ENCODE results near the gene TRIB2. TPM values are rescaled to one million over a fixed set of nuclear protein-coding genes. Genes with fewer than 3 reads are reported as not detected.

The TRIB2 gene
- total RNA-seq, 4 donors from 2014 or later, result 26.1 to 52.5 (median 29.1) TPM

DNA sequence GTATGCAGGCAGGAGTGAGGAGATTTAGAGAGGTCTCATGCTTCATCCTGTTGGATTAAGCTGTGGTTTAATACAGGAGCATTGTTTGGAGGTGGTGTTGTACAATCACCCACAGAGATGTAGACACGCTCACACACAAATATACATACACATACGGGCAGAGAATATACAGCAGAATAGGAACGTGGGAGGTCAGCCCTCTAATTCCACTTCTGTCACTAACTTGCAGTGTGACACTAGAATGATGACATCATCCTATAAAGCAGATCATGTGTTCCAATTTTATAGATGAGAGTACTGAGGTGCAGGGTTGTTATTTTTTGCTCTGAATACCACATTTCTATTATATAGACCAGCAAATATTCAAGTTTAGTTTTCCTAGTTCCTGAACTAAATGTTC lies 54.4 kb downstream of the TRIB2 start:
- no peak for DNase-seq (ENCODE audit: low spot score in 2 of 2)
- TF ChIP-seq POLR2A (IDR thresholded peaks at IDR 0.05), result no peak
- TF ChIP-seq CTCF (IDR thresholded peaks at IDR 0.05), result no peak
- 90 to 97% methylated on average over 3 of the region's 3 CpGs for WGBS, 2 donors
- intact Hi-C loops (cut with DNase I; ENCODE audit: low total_unique reads), result no loop called here
- H3K4me3 ChIP-seq (ENCODE audit: low read depth, poor library complexity, severe bottlenecking), result no peak overlapping the region

GRCh38 chr2:12773586-12774394 lies 57.1 kb downstream of the TRIB2 start:
- intact Hi-C loops (cut with DNase I; ENCODE audit: low total_unique reads), result no loop called here
- 54 to 61% methylated on average over 3 of the region's 3 CpGs for WGBS, 2 donors
- no peak for DNase-seq (ENCODE audit: low spot score in 2 of 2)
- H3K4me3 ChIP-seq (ENCODE audit: low read depth, poor library complexity, severe bottlenecking), result no peak overlapping the region
- no peak for TF ChIP-seq CTCF (IDR thresholded peaks at IDR 0.05)
- no peak for TF ChIP-seq POLR2A (IDR thresholded peaks at IDR 0.05)

DNA sequence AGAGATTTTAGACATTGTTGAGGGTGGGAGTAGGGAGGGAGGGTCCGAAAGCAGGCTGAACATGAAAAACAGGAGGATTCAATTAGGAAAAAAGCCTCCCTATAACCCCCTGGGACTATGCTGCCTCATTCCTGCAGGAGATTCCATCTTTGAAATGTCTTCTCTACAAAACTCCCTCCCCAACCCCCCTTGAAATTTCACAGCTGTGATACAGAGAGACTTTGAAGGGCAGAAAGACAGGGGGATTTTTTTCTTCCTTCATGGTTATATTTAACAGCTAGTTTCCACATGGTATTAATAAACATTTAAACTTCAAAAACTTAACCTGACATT lies 57.6 kb downstream of the TRIB2 start:
- no peak overlapping the region for H3K4me3 ChIP-seq (ENCODE audit: low read depth, poor library complexity, severe bottlenecking)
- no peak for DNase-seq (ENCODE audit: low spot score in 2 of 2)
- TF ChIP-seq POLR2A (IDR thresholded peaks at IDR 0.05) (no peak), CTCF (IDR thresholded peaks at IDR 0.05) (no peak)
- intact Hi-C loops (cut with DNase I; ENCODE audit: low total_unique reads), result no loop called here
- WGBS, 2 donors, result 79 to 81% methylated on average over 1 of the region's 1 CpG

GRCh38 chr2:12776521-12776961 lies 59.8 kb downstream of the TRIB2 start:
- intact Hi-C loops (cut with DNase I; ENCODE audit: low total_unique reads), result no loop called here
- TF ChIP-seq CTCF (IDR thresholded peaks at IDR 0.05) (no peak), POLR2A (IDR thresholded peaks at IDR 0.05) (no peak)
- WGBS, 2 donors, result 57 to 61% methylated on average over 1 of the region's 1 CpG

GRCh38 chr2:12778369-12778768 lies 61.6 kb downstream of the TRIB2 start:
- DNase-seq (ENCODE audit: low spot score in 2 of 2), result no peak
- WGBS, 2 donors, result 62 to 69% methylated on average over 6 of the region's 6 CpGs
- TF ChIP-seq CTCF (IDR thresholded peaks at IDR 0.05), result no peak
- TF ChIP-seq POLR2A (IDR thresholded peaks at IDR 0.05), result no peak
- intact Hi-C loops (cut with DNase I; ENCODE audit: low total_unique reads), result no loop called here
- H3K4me3 ChIP-seq (ENCODE audit: low read depth, poor library complexity, severe bottlenecking), result no peak overlapping the region

More at GRCh38 chr2:12776521-12776961, 59.8 kb downstream of the TRIB2 start:
- no peak for DNase-seq (ENCODE audit: low spot score in 2 of 2)
- no peak overlapping the region for H3K4me3 ChIP-seq (ENCODE audit: low read depth, poor library complexity, severe bottlenecking)

All from lower leg skin (tissue), 4 donors.